Activated naive CD8-positive, alpha-beta T cell treated with anti-CD3 and anti-CD28 coated beads for 36 hours (primary cell): ENCODE data around the gene LYZL2. TPM values are rescaled to one million over a fixed set of nuclear protein-coding genes. Genes with fewer than 3 reads are reported as not detected.
A peak's percentile ranks its signal among the peaks of the same experiment; 100 is the strongest.
"Not testable (repeated sequence)": the region's sequence is repeated elsewhere in the genome, so short reads cannot be mapped to it uniquely, and the experiment has no call there.

Experiments used
- DNase-seq: peaks from one replicate; pipeline ENCODE4 v3.0.0; 2021
- H3K27ac Mint-ChIP-seq: one replicate; pipeline ENCODE4 v1.8.0; 2022; ENCODE audit warnings: mild to moderate bottlenecking, moderate library complexity, mixed read lengths
- H3K27me3 Mint-ChIP-seq: one replicate; pipeline ENCODE4 v1.8.0; 2022; ENCODE audit warnings: mild to moderate bottlenecking, mixed read lengths
- H3K36me3 Mint-ChIP-seq: one replicate; pipeline ENCODE4 v1.8.0; 2021; ENCODE audit warnings: mild to moderate bottlenecking, mixed read lengths
- H3K4me1 Mint-ChIP-seq: one replicate; pipeline ENCODE4 v1.8.0; 2021; ENCODE audit warnings: mixed read lengths
- H3K4me3 Mint-ChIP-seq: one replicate; pipeline ENCODE4 v1.8.0; 2022; ENCODE audit warnings: mild to moderate bottlenecking, moderate library complexity, mixed read lengths
- H3K9me3 Mint-ChIP-seq: one replicate; pipeline ENCODE4 v1.8.0; 2022; ENCODE audit warnings: mixed read lengths
- total RNA-seq, 2 experiments: library from RNA; stranded (reverse); gene quantifications; one replicate each; pipeline ENCODE4 v1.2.3, GENCODE V29; 2021

Gene LYZL2
- total RNA-seq, 2 experiments from 2014 or later: not detected

DNA sequence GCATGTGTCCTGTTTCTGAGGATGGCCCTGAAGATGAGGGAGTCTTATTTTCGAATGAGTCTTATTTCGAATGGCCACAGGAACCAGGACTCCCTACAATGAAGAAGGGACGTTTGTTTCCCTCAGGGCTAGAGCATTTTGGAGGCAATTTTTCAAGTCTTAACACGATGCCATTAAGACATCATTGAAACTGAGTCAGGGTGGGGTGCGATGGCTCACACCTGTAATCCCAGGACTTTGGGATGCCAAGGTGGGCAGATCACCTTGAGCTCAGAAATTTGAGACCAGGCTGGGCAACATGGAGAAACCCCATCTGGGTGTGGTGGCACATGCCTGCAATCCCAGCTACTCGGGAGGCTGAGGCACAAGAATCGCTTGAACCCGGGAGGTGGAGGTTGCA is 18.5 kb downstream of the LYZL2 start:
- peaks cover 21% of the 10 kb centered on the region for H3K27me3 Mint-ChIP-seq
- not testable (repeated sequence) for H3K4me3 Mint-ChIP-seq, H3K9me3 Mint-ChIP-seq, H3K36me3 Mint-ChIP-seq, DNase-seq, H3K4me1 Mint-ChIP-seq, H3K27ac Mint-ChIP-seq

DNA sequence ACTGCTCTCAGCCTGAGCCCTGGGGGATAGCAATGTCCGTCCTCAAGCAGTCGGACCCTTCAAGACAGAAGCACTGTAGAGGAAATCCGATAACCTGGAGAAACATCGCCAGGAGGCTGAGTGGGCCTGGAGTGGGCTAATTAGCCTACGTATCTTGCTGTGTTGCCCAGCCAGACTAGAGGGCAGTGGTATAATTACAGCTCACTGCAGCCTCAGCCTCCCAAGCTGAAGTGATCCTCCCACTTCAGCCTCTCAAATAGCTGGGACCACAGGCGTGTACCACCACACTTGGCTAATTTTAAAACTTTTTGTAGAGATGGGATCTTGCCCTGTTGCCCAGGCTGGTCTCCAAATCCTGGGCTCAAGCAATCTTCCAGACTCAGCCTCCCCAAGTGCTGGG is 21.7 kb downstream of the LYZL2 start:
- H3K27ac Mint-ChIP-seq: no peak overlapping the region
- H3K27me3 Mint-ChIP-seq: peaks cover 30% of the 10 kb centered on the region
- DNase-seq: no peak
- H3K4me3 Mint-ChIP-seq: no peak overlapping the region
- no peaks in the 10 kb centered on the region for H3K4me1 Mint-ChIP-seq
- no peaks in the 10 kb centered on the region for H3K36me3 Mint-ChIP-seq
- H3K9me3 Mint-ChIP-seq: no peaks in the 10 kb centered on the region

DNA sequence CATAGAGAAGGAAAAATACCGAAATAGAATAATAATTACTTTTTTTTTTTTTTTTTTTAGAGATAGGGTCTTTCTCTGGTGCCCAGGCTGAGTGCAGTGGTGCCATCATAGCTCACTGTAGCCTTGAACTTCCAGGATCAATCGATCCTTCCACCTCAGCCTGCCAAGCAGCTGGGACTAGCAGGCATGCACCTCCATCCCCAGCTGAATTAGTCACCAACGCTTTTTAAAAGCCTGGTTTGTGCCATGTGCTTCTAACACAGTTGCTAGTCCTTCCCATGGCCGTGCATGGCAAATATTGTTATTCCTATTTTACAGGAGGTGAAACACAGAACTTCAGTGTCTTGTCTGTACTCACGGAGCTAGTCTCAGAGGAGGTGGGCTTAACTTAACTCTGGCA is 23.2 kb downstream of the LYZL2 start:
- no peaks in the 10 kb centered on the region for H3K36me3 Mint-ChIP-seq
- no peaks in the 10 kb centered on the region for H3K4me1 Mint-ChIP-seq
- H3K4me3 Mint-ChIP-seq: no peak overlapping the region
- DNase-seq: no peak
- no peaks in the 10 kb centered on the region for H3K9me3 Mint-ChIP-seq
- peaks cover 20% of the 10 kb centered on the region for H3K27me3 Mint-ChIP-seq
- no peak overlapping the region for H3K27ac Mint-ChIP-seq

DNA sequence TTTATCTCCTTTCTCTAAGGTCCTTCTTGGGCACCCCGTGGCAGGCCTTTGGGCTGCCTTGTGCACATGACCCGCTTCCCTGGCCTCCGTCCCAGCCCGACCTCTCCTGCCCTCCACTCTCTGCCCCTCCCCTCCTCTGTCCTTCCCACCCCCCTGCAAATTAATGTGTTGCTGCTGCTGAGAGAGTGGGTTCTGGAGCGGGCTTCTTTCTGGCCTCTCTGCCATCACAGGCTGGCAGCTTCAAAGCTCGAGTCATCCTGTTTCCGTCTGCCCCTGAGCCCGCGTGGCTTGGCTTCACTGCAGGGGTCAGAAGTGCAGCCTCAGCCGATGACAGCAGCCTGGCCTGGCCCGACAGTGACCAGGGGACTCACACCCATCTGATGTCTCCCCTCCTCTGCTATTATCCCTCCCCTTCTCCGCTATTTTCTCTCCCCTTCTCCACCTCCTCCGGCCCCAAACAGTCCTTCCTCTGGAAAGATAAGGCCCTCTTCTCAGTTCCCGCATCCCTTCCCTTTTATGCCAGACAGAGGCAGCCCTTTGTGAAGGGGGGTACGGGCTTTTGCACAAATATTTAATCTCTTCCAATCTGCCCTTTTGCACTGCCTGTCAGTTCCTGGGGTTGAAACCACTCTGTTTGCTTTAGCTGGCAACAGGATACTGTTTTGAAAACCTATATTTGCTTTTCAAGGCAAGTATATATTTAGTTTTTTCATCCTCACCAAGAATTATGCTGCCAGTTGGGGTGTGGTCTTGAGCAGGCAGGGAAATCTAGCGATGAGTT is 24.0 kb downstream of the LYZL2 start:
- H3K36me3 Mint-ChIP-seq, H3K27ac Mint-ChIP-seq, H3K4me3 Mint-ChIP-seq, H3K4me1 Mint-ChIP-seq, H3K9me3 Mint-ChIP-seq, DNase-seq: not testable (repeated sequence)
- H3K27me3 Mint-ChIP-seq: peaks cover 14% of the 10 kb centered on the region

DNA sequence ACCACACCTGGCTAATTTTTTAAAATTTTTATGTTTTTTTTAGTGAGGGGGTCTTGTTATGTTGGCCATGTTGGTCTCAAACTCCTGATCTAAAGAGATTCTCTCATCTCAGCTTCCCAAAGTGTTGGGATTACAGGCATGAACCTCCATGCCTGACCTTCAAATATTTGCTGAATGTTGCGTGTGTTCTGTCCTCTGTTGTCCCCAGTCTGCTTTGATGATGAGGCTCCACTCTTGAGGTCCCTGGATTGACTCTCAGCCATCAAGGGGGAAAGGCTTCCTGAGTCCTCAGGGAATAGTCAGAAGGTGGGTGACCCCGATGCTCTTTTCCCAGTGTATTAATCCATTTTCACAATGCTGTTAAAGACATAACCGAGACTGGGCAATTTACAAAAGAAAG is 26.0 kb downstream of the LYZL2 start:
- Mint-ChIP-seq H3K9me3 (no peaks in the 10 kb centered on the region), H3K4me1 (peaks cover 3% of the 10 kb centered on the region), H3K27ac (no peak overlapping the region), H3K27me3 (peaks cover 9% of the 10 kb centered on the region), H3K4me3 (no peak overlapping the region), H3K36me3 (no peaks in the 10 kb centered on the region)
- no peak for DNase-seq

DNA sequence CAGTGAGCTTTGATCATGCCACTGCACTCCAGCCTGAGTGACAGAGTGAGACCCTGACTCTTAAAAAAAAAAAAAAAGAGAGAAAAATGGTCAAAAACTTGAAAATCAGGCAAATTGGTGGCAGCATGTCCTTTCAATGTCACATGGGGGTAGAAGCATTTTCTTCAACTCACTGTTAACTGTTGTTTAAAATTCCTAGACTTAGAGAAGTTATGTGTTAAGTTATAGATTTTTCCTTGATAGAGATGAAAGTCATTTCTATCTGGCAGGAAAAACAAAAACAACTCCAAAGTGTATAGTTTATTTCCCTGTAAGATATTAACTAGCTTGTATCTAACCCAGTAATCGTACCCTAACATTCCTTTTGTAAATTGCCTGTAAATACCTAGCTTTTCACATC is 26.8 kb downstream of the LYZL2 start:
- Mint-ChIP-seq H3K27me3 (peaks cover 9% of the 10 kb centered on the region), H3K4me3 (no peak overlapping the region), H3K27ac (no peak overlapping the region), H3K4me1 (peaks cover 3% of the 10 kb centered on the region), H3K9me3 (no peaks in the 10 kb centered on the region), H3K36me3 (no peaks in the 10 kb centered on the region)
- DNase-seq: no peak

DNA sequence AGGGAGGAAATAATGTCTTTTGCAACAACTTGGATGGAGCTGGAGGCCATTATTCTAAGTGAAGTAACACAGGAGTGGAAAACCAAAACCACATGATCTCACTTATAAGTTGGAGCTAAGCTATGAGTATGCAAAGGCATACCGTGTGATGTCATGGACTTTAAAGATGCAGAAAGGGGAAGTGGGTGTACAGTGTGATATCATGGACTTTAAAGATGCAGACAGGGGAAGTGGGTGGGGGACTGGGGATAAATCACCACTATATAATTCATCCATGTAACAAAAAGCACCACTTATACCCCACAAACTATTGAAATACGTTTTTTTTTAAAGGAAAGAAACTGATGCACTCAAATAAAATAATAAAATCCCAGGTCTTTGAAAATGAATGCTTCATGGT is 29.5 kb downstream of the LYZL2 start:
- Mint-ChIP-seq H3K27me3 (peaks cover 6% of the 10 kb centered on the region), H3K27ac (no peak overlapping the region), H3K4me3 (no peak overlapping the region), H3K9me3 (no peaks in the 10 kb centered on the region), H3K4me1 (peaks cover 3% of the 10 kb centered on the region), H3K36me3 (no peaks in the 10 kb centered on the region)
- no peak for DNase-seq

DNA sequence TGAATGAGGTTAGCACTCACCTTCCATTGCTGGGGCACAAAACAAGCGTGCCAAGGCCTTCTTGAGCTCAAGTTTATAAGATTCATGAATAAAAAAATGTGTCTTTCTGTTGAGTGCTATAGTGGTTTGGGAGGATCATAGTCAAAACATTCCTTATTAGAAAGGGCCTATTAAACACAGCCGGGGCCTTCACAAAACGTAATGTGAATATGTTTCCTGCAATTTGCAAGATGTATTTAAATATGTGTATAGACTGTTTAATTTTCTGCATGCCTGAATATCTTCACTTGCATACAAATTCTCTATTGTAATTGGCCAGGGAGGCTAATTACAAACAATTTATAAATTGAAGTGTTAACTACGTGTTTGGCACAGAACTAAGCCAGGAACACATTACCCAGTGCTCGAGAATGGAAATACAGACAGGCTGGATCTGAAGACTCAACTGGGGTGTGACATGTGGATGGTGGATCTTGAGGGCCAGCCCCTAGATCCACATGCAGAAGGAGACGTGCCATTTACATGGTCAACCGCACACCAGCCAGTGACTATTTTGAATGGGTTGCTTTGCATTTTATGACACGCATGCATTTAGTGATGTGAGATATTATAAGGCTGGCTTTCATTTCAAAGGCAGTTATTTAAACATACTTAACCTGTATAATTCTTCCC is 31.3 kb downstream of the LYZL2 start:
- Mint-ChIP-seq H3K4me1 (peaks cover 3% of the 10 kb centered on the region), H3K27me3 (no peaks in the 10 kb centered on the region)

DNA sequence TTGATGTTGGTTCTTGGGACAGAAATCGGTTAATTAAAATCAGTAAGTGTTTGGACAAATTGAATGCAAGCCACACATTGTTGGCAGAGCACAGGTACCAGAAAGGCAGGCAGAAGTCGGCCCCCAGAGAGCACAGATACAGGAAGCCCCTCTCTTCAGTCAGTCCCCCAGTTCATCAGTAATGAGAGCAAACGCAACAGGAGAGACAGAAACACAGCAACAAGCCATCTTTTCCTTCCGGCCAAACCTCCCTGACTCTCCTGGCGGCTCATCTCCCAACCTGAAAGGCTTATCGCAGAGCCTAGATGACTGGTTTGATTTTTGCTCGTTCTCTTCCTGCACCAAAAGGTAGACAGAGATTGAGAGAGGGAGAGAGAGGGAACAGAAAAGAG is 32.1 kb downstream of the LYZL2 start:
- DNase-seq, H3K36me3 Mint-ChIP-seq, H3K4me1 Mint-ChIP-seq, H3K27me3 Mint-ChIP-seq, H3K27ac Mint-ChIP-seq, H3K9me3 Mint-ChIP-seq, H3K4me3 Mint-ChIP-seq: not testable (repeated sequence)

More for the DNA sequence above, 31.3 kb downstream of the LYZL2 start:
- no peak for DNase-seq
- Mint-ChIP-seq H3K9me3 (no peaks in the 10 kb centered on the region), H3K36me3 (no peaks in the 10 kb centered on the region), H3K27ac (no peak overlapping the region), H3K4me3 (no peak overlapping the region)

DNA sequence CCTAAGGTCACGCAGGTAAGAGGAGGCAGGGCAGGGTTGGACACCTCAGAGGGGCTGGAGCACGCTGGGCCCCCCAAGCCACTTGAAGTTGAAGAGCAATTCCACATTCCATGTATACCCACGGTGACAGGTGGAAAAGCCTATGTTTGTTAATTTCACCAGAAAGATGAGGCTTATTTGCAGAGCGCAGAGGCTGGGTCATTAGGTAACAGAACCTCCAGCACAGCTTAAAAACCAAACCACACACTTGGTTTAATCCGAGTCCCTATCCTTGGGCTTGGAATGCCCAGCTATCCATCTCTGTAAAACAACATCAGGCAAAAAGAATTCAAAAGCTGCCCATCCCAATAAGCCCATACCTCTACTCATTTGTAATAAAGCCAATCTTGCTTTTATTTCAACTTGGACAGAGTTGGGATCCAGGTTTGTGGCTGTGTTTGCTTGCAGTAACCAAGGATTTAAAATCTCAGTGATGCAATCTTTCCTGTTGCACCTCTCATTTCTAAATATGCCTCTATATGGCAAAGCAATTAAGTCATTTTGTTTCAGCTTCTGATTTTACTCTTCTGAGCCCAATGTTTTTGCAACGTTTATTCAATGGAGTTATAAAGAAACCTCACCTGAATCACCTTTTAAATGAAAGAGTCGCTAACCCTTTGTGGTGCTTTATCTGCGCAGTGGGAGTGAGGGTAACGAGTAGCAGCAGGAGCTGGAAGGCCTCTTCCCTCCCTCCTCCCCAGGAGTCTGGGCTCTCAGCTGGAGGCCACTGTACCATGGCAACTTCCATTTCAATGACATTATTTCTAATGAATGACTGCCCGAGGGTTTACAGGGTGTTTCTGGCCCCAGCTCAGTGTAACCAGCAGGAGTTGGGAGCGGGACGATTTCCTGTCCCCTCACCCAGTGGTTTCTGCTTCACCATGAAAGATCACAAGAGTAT is 32.8 kb downstream of the LYZL2 start:
- DNase-seq, H3K27me3 Mint-ChIP-seq, H3K4me3 Mint-ChIP-seq, H3K27ac Mint-ChIP-seq, H3K9me3 Mint-ChIP-seq, H3K36me3 Mint-ChIP-seq, H3K4me1 Mint-ChIP-seq: not testable (repeated sequence)

DNA sequence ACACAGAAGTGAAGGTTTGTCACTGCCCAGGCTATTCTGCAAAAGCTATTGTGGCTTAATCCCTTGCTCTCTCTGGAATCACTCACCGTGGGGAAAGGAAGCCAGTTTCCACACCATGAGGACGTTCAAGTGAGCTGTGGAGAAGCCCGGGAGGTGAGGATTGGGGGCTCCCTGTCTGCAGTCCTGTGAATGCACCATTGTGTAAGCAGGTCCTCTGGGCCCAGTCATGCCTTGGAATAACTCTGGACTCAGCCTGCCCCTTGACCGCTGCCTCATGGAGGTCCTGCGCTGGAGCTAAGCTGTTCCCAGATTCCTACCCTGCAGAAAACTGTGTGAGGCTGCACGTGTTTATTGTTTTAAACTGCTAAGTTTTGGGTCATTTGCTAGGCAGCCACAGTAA is 33.5 kb downstream of the LYZL2 start:
- Mint-ChIP-seq H3K27me3 (peaks cover 4% of the 10 kb centered on the region), H3K4me1 (peaks cover 5% of the 10 kb centered on the region), H3K27ac (no peak overlapping the region), H3K36me3 (no peaks in the 10 kb centered on the region), H3K9me3 (no peaks in the 10 kb centered on the region), H3K4me3 (no peak overlapping the region)
- no peak for DNase-seq

DNA sequence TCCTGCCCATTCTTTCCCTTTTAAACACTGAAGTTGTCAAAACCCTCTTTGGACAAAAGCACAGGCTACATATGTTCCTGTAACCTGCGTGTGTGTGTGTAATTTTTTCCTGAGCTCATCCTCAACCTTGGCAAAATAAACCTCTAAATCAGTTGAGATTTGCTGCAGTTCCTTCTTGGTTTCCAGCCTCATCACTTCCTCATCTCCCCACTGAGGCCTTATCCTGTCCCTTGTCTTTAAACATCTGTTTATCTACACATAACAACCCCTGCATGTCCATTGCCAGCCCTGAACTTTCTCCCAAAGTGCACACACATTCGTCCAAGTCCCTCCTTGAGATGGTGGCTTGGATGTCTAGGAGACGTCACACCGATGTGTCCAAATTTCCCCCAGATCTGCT is 35.5 kb downstream of the LYZL2 start:
- no peak for DNase-seq
- Mint-ChIP-seq H3K9me3 (no peaks in the 10 kb centered on the region), H3K27ac (no peak overlapping the region), H3K4me1 (peaks cover 2% of the 10 kb centered on the region), H3K36me3 (no peaks in the 10 kb centered on the region), H3K4me3 (no peak overlapping the region), H3K27me3 (peaks cover 4% of the 10 kb centered on the region)

DNA sequence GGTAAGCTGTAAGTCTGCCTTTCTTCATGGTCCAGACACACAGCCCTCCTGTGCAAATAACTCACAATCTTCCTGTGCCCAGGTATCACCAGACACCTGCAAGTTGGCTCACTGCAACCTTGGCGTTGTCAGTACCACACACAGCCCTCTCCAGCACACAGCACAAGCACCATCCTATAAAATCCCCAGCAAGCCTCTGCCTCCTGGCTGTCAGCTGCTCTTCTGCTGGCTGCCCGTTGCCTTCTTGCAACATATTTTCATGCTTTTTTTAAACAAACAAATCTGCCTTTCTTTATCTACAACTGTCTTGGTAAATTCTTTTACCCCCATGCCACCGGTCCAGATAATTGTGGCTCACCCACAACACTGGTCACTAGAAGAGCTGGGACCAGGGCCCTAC is 36.8 kb downstream of the LYZL2 start:
- not testable (repeated sequence) for H3K27me3 Mint-ChIP-seq, H3K9me3 Mint-ChIP-seq, H3K4me3 Mint-ChIP-seq, H3K4me1 Mint-ChIP-seq, H3K36me3 Mint-ChIP-seq, DNase-seq, H3K27ac Mint-ChIP-seq

DNA sequence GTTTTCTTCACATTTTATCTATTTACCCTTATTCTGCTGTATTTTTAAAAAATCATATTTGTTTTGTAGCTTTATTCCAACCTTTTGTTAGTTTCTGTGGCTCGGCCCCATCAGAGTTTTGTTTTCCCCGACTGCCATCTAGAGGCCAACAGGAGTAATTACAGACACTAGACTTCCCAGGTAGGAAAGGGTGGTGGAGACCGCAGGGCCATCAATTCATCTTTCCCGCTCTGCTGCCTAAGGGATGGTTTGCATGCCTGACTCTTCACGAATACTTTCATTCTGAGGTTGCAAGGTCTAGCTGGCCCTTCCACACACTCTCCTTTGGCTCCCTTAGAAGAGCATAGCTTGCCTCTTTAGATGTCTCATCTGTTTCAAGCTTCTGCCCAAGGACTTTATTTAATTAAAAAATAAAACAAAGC is 38.3 kb downstream of the LYZL2 start:
- H3K36me3 Mint-ChIP-seq: no peaks in the 10 kb centered on the region
- peaks cover 2% of the 10 kb centered on the region for H3K4me1 Mint-ChIP-seq
- H3K9me3 Mint-ChIP-seq: no peaks in the 10 kb centered on the region
- H3K4me3 Mint-ChIP-seq: no peak overlapping the region
- peak; percentile 18 for DNase-seq
- H3K27me3 Mint-ChIP-seq: peaks cover 4% of the 10 kb centered on the region
- no peak overlapping the region for H3K27ac Mint-ChIP-seq

DNA sequence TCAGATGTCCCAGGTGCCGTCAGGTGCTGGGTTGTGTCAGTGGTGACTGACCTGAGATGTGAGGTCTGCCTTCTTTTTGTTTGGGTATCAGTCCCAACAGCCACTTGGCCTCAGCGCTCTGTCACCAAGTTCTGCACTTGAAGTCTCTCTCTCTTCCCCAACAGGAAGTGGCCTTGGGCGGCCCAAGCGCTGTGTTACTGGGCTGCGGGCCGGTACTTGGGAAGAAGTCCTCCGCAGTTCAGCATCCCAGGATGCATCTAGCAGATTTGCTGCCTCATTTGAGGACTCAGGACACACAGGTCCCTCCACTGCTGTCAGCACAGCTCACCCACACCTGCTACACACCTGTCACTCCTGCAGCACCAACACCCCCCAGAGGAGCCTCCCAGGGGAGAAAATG is 40.1 kb downstream of the LYZL2 start:
- H3K36me3 Mint-ChIP-seq: no peaks in the 10 kb centered on the region
- no peak overlapping the region for H3K4me3 Mint-ChIP-seq
- no peak for DNase-seq
- no peak overlapping the region for H3K27ac Mint-ChIP-seq
- H3K27me3 Mint-ChIP-seq: peaks cover 4% of the 10 kb centered on the region
- H3K9me3 Mint-ChIP-seq: no peaks in the 10 kb centered on the region
- H3K4me1 Mint-ChIP-seq: peaks cover 2% of the 10 kb centered on the region
